ENCODE data around the gene PDCL2. TPM values are rescaled to one million over a fixed set of nuclear protein-coding genes. Genes with fewer than 3 reads are reported as not detected.
"Not testable (repeated sequence)": the region's sequence is repeated elsewhere in the genome, so short reads cannot be mapped to it uniquely, and the experiment has no call there.

Gene PDCL2
- total and polyA plus RNA-seq, 2 experiments from 2014 or later: 0.35 to 1.9 TPM

GRCh38 chr4:55624063-55624462 is 32.0 kb upstream of the PDCL2 start:
- H3K27ac ChIP-seq (ENCODE audit: low read depth); H3K4me3 Mint-ChIP-seq; H3K79me2 ChIP-seq (replicated peaks; ENCODE audit: insufficient read depth); H3K27me3 ChIP-seq (ENCODE audit: insufficient read depth); H3K9me2 ChIP-seq (ENCODE audit: insufficient read depth); H3K27me3 Mint-ChIP-seq (ENCODE audit: insufficient read depth, low read depth, poor library complexity); H3K9me3 Mint-ChIP-seq; H3K27ac Mint-ChIP-seq; H3K4me2 ChIP-seq; H3K4me1 ChIP-seq (ENCODE audit: insufficient read depth); H3K4me1 Mint-ChIP-seq; DNase-seq (ENCODE audit: low spot score); H4K20me1 ChIP-seq (replicated peaks; ENCODE audit: insufficient read depth); H3K4me3 ChIP-seq; H3K36me3 ChIP-seq (ENCODE audit: insufficient read depth); H3F3A ChIP-seq (replicated peaks; ENCODE audit: low read depth); H2AFZ ChIP-seq; ATAC-seq: not testable (repeated sequence)
- H3K36me3 Mint-ChIP-seq (ENCODE audit: low read depth): peaks cover 21% of the 10 kb centered on the region

DNA sequence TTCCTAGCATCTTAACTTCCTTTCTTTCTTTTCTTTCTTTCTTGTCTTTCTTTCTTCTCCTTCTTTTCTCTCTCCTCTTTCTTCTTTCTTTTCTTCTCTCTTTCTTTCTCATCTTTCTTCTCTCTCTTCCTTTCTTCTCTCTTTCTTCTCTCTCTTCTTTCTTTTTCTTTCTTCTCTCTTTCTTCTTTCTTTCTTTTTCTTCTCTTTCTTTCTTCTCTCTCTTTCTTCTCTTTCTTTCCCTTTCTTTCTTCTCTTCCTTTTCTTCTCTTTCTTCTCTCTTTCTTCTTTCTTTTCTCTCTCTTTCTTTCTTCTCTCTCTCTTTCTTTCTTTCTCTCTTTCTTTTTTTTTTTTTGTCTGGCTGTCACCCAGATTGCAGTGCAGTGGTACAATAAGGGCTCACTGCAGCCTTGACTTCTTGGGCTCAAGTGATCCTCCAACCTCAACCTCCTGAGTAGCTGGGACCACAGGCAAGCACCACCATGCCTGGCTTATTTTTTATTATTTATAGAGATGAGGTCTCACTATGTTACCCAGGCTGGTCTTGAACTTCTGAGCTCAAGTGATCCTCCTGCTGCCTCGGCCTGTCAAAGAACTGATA is 26.6 kb upstream of the PDCL2 start:
- peaks cover 7% of the 10 kb centered on the region for H3K79me2 ChIP-seq (replicated peaks; ENCODE audit: insufficient read depth)
- peaks cover 8% of the 10 kb centered on the region for H3K4me1 ChIP-seq (ENCODE audit: insufficient read depth)
- H3K9me2 ChIP-seq (ENCODE audit: insufficient read depth): no peaks in the 10 kb centered on the region
- H3K36me3 ChIP-seq (ENCODE audit: insufficient read depth): no peaks in the 10 kb centered on the region
- Mint-ChIP-seq H3K27me3 (ENCODE audit: insufficient read depth, low read depth, poor library complexity) (peaks cover 4% of the 10 kb centered on the region), H3K9me3 (no peaks in the 10 kb centered on the region; the same call in 2 of the 3 replicates), H3K27ac (no peak overlapping the region), H3K4me1 (peaks cover 10% of the 10 kb centered on the region), H3K36me3 (ENCODE audit: low read depth) (peaks cover 9% of the 10 kb centered on the region), H3K4me3 (peak overlapping the region; percentile 59; the same call in 2 of the 3 replicates)
- no peak overlapping the region for H2AFZ ChIP-seq
- H3K4me3 ChIP-seq: peak overlapping the region; percentile 40
- H3F3A ChIP-seq (replicated peaks; ENCODE audit: low read depth): no peaks in the 10 kb centered on the region
- H3K27ac ChIP-seq (ENCODE audit: low read depth): peak overlapping the region; percentile 33; the same call in 1 of the 2 replicates
- H4K20me1 ChIP-seq (replicated peaks; ENCODE audit: insufficient read depth): no peaks in the 10 kb centered on the region
- no peaks in the 10 kb centered on the region for H3K27me3 ChIP-seq (ENCODE audit: insufficient read depth)
- peak overlapping the region; percentile 63 for H3K4me2 ChIP-seq
- no peak for ATAC-seq
- TF ChIP-seq, protein P1, sequence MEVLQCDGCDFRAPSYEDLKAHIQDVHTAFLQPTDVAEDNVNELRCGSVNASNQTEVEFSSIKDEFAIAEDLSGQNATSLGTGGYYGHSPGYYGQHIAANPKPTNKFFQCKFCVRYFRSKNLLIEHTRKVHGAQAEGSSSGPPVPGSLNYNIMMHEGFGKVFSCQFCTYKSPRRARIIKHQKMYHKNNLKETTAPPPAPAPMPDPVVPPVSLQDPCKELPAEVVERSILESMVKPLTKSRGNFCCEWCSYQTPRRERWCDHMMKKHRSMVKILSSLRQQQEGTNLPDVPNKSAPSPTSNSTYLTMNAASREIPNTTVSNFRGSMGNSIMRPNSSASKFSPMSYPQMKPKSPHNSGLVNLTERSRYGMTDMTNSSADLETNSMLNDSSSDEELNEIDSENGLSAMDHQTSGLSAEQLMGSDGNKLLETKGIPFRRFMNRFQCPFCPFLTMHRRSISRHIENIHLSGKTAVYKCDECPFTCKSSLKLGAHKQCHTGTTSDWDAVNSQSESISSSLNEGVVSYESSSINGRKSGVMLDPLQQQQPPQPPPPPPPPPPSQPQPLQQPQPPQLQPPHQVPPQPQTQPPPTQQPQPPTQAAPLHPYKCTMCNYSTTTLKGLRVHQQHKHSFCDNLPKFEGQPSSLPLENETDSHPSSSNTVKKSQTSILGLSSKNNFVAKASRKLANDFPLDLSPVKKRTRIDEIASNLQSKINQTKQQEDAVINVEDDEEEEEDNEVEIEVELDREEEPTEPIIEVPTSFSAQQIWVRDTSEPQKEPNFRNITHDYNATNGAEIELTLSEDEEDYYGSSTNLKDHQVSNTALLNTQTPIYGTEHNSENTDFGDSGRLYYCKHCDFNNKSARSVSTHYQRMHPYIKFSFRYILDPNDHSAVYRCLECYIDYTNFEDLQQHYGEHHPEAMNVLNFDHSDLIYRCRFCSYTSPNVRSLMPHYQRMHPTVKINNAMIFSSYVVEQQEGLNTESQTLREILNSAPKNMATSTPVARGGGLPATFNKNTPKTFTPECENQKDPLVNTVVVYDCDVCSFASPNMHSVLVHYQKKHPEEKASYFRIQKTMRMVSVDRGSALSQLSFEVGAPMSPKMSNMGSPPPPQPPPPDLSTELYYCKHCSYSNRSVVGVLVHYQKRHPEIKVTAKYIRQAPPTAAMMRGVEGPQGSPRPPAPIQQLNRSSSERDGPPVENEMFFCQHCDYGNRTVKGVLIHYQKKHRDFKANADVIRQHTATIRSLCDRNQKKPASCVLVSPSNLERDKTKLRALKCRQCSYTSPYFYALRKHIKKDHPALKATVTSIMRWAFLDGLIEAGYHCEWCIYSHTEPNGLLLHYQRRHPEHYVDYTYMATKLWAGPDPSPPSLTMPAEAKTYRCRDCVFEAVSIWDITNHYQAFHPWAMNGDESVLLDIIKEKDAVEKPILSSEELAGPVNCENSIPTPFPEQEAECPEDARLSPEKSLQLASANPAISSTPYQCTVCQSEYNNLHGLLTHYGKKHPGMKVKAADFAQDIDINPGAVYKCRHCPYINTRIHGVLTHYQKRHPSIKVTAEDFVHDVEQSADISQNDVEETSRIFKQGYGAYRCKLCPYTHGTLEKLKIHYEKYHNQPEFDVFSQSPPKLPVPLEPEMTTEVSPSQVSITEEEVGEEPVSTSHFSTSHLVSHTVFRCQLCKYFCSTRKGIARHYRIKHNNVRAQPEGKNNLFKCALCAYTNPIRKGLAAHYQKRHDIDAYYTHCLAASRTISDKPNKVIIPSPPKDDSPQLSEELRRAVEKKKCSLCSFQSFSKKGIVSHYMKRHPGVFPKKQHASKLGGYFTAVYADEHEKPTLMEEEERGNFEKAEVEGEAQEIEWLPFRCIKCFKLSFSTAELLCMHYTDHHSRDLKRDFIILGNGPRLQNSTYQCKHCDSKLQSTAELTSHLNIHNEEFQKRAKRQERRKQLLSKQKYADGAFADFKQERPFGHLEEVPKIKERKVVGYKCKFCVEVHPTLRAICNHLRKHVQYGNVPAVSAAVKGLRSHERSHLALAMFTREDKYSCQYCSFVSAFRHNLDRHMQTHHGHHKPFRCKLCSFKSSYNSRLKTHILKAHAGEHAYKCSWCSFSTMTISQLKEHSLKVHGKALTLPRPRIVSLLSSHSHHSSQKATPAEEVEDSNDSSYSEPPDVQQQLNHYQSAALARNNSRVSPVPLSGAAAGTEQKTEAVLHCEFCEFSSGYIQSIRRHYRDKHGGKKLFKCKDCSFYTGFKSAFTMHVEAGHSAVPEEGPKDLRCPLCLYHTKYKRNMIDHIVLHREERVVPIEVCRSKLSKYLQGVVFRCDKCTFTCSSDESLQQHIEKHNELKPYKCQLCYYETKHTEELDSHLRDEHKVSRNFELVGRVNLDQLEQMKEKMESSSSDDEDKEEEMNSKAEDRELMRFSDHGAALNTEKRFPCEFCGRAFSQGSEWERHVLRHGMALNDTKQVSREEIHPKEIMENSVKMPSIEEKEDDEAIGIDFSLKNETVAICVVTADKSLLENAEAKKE (CRISPR knock-in tag; IDR thresholded peaks at IDR 0.05): no peak
- TF ChIP-seq CTCF (conservative IDR thresholded peaks at IDR 0.05; ENCODE audit: low read depth in 2 of 2): no peak
- TF ChIP-seq POLR2AphosphoS5 (IDR thresholded peaks at IDR 0.05; ENCODE audit: low read depth): no peak
- no peak for TF ChIP-seq EZH2phosphoT487 (IDR thresholded peaks at IDR 0.05; ENCODE audit: unreplicated experiment)
- TF ChIP-seq CREB1 (CRISPR knock-in tag; IDR thresholded peaks at IDR 0.05; ENCODE audit: low read depth): no peak
- TF ChIP-seq EZH2 (IDR thresholded peaks at IDR 0.05; ENCODE audit: low read depth, unreplicated experiment): no peak
- DNase-seq (ENCODE audit: low spot score): peak; percentile 29

All from GM23338 (cell line).